IPS DF 6.9 (cell line): Measurements from ENCODE around the gene GLRA3.

Experiments
- DNase-seq: peaks from one replicate; pipeline ENCODE4 v3.0.0-alpha.2; 2013; ENCODE audit warnings: low read depth, low spot score
- H3K27ac ChIP-seq: one replicate; pipeline ENCODE4 v1.5.1; 2013; ENCODE audit warnings: low read length, control low read depth
- H3K27me3 ChIP-seq: 2 replicates; pipeline ENCODE4 v1.6.1; 2013; ENCODE audit warnings: mild to moderate bottlenecking, low read length; ENCODE audit not compliant: control insufficient read depth, insufficient read depth
- H3K36me3 ChIP-seq: 2 replicates; pipeline ENCODE4 v1.6.1; 2013; ENCODE audit warnings: low read length; ENCODE audit not compliant: control insufficient read depth, insufficient read depth
- H3K4me1 ChIP-seq: 2 replicates; pipeline ENCODE4 v1.6.1; 2013; ENCODE audit warnings: low read length; ENCODE audit not compliant: control insufficient read depth, insufficient read depth
- H3K4me3 ChIP-seq: 2 replicates; pipeline ENCODE4 v1.5.1; 2013; ENCODE audit warnings: mild to moderate bottlenecking, low read length
- H3K9me3 ChIP-seq: 2 replicates; pipeline ENCODE4 v1.6.1; 2013; ENCODE audit warnings: low read length, inconsistent platforms; ENCODE audit not compliant: control insufficient read depth, insufficient read depth
- WGBS: extraction: QIAGEN DNeasy Blood & Tissue Kit; methylation state at CpG from one replicate; pipeline ENCODE4 v1.1.7; 2013; ENCODE audit warnings: mixed read lengths, missing lambda C conversion rate; ENCODE audit not compliant: insufficient read length, insufficient coverage; 5-methylcytosine and 5-hydroxymethylcytosine counted together

Gene GLRA3

DNA sequence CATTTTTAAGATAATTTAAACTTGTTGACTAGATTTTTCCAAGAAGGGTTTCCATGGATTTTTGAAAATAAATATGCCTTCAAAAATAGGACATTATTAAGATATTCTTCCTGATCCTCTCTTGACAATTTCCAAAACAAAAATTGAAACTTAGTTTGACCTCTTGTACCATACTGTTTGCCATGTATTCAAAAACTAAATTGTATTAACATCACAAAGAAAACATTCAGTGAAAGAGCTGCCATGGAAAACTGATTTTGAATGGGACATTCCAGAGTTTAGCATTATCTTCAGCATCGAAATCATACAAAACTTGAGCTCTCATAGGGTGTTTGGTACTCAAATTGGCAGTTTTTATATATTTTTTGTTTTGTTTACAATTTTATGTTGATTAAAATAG is 238.7 kb downstream of the GLRA3 start:
- Histone ChIP-seq H3K4me3 (no peak overlapping the region), H3K27me3 (no peaks in the 10 kb centered on the region), H3K4me1 (no peaks in the 10 kb centered on the region), H3K36me3 (no peaks in the 10 kb centered on the region), H3K27ac (no peak overlapping the region), H3K9me3 (no peaks in the 10 kb centered on the region)
- no CpG with 5 or more reads among the region's 1 CpG for WGBS
- no peak for DNase-seq
